ENCODE results near the gene ASS1.

The ASS1 gene

GRCh38 chr9:130521715-130522114 is 77.0 kb downstream of the ASS1 start:
- H3K9ac ChIP-seq (ENCODE audit: low read length): no peak overlapping the region

GRCh38 chr9:130522233-130522808 is 77.6 kb downstream of the ASS1 start:
- Histone ChIP-seq H3K4me1 (ENCODE audit: control insufficient read depth, low read depth, low read length) (peaks cover 13% of the 10 kb centered on the region), H3K27me3 (ENCODE audit: control insufficient read depth, insufficient read depth, low read length) (no peaks in the 10 kb centered on the region), H3K9ac (ENCODE audit: low read length) (no peak overlapping the region), H3K4me3 (ENCODE audit: low read length) (no peak overlapping the region), H3K36me3 (ENCODE audit: control insufficient read depth, low read depth, low read length) (no peaks in the 10 kb centered on the region), H3K9me3 (ENCODE audit: control insufficient read depth, low read depth, low read length) (no peaks in the 10 kb centered on the region), H3K27ac (ENCODE audit: low read length) (no peak overlapping the region)

More at GRCh38 chr9:130521715-130522114, 77.0 kb downstream of the ASS1 start:
- no peak overlapping the region for H3K27ac ChIP-seq (ENCODE audit: low read length)
- peaks cover 13% of the 10 kb centered on the region for H3K4me1 ChIP-seq (ENCODE audit: control insufficient read depth, low read depth, low read length)
- H3K4me3 ChIP-seq (ENCODE audit: low read length): no peak overlapping the region
- no peaks in the 10 kb centered on the region for H3K36me3 ChIP-seq (ENCODE audit: control insufficient read depth, low read depth, low read length)
- no peaks in the 10 kb centered on the region for H3K9me3 ChIP-seq (ENCODE audit: control insufficient read depth, low read depth, low read length)
- no peaks in the 10 kb centered on the region for H3K27me3 ChIP-seq (ENCODE audit: control insufficient read depth, insufficient read depth, low read length)

GRCh38 chr9:130523921-130524320 is 79.2 kb downstream of the ASS1 start:
- H3K9me3 ChIP-seq (ENCODE audit: control insufficient read depth, low read depth, low read length): no peaks in the 10 kb centered on the region
- H3K4me1 ChIP-seq (ENCODE audit: control insufficient read depth, low read depth, low read length): peaks cover 13% of the 10 kb centered on the region
- H3K9ac ChIP-seq (ENCODE audit: low read length): no peak overlapping the region
- H3K4me3 ChIP-seq (ENCODE audit: low read length): no peak overlapping the region
- H3K36me3 ChIP-seq (ENCODE audit: control insufficient read depth, low read depth, low read length): no peaks in the 10 kb centered on the region
- H3K27ac ChIP-seq (ENCODE audit: low read length): no peak overlapping the region
- no peaks in the 10 kb centered on the region for H3K27me3 ChIP-seq (ENCODE audit: control insufficient read depth, insufficient read depth, low read length)

GRCh38 chr9:130526193-130526853 is 81.6 kb downstream of the ASS1 start:
- Histone ChIP-seq H3K36me3 (ENCODE audit: control insufficient read depth, low read depth, low read length) (no peaks in the 10 kb centered on the region), H3K4me1 (ENCODE audit: control insufficient read depth, low read depth, low read length) (peaks cover 13% of the 10 kb centered on the region), H3K4me3 (ENCODE audit: low read length) (no peak overlapping the region), H3K9me3 (ENCODE audit: control insufficient read depth, low read depth, low read length) (no peaks in the 10 kb centered on the region), H3K27me3 (ENCODE audit: control insufficient read depth, insufficient read depth, low read length) (no peaks in the 10 kb centered on the region), H3K27ac (ENCODE audit: low read length) (no peak overlapping the region), H3K9ac (ENCODE audit: low read length) (no peak overlapping the region)

GRCh38 chr9:130526854-130527650 is 82.3 kb downstream of the ASS1 start:
- H3K9me3 ChIP-seq (ENCODE audit: control insufficient read depth, low read depth, low read length): no peaks in the 10 kb centered on the region
- no peak overlapping the region for H3K27ac ChIP-seq (ENCODE audit: low read length)
- peaks cover 9% of the 10 kb centered on the region for H3K4me1 ChIP-seq (ENCODE audit: control insufficient read depth, low read depth, low read length)
- H3K9ac ChIP-seq (ENCODE audit: low read length): no peak overlapping the region
- H3K36me3 ChIP-seq (ENCODE audit: control insufficient read depth, low read depth, low read length): no peaks in the 10 kb centered on the region
- H3K27me3 ChIP-seq (ENCODE audit: control insufficient read depth, insufficient read depth, low read length): no peaks in the 10 kb centered on the region
- H3K4me3 ChIP-seq (ENCODE audit: low read length): no peak overlapping the region

- Histone ChIP-seq H3K4me3 (ENCODE audit: low read length) (no peak overlapping the region), H3K4me1 (ENCODE audit: control insufficient read depth, low read depth, low read length) (peaks cover 6% of the 10 kb centered on the region), H3K9ac (ENCODE audit: low read length) (no peak overlapping the region), H3K9me3 (ENCODE audit: control insufficient read depth, low read depth, low read length) (no peaks in the 10 kb centered on the region), H3K27ac (ENCODE audit: low read length) (no peak overlapping the region), H3K36me3 (ENCODE audit: control insufficient read depth, low read depth, low read length) (no peaks in the 10 kb centered on the region), H3K27me3 (ENCODE audit: control insufficient read depth, insufficient read depth, low read length) (no peaks in the 10 kb centered on the region)
Measured at GRCh38 chr9:130527651-130528310, 83.0 kb downstream of the ASS1 start.

GRCh38 chr9:130528674-130529073 is 83.9 kb downstream of the ASS1 start:
- Histone ChIP-seq H3K9me3 (ENCODE audit: control insufficient read depth, low read depth, low read length) (no peaks in the 10 kb centered on the region), H3K9ac (ENCODE audit: low read length) (no peak overlapping the region), H3K27me3 (ENCODE audit: control insufficient read depth, insufficient read depth, low read length) (no peaks in the 10 kb centered on the region), H3K4me3 (ENCODE audit: low read length) (no peak overlapping the region), H3K4me1 (ENCODE audit: control insufficient read depth, low read depth, low read length) (peaks cover 6% of the 10 kb centered on the region), H3K27ac (ENCODE audit: low read length) (no peak overlapping the region), H3K36me3 (ENCODE audit: control insufficient read depth, low read depth, low read length) (no peaks in the 10 kb centered on the region)

GRCh38 chr9:130530938-130531337 is 86.2 kb downstream of the ASS1 start:
- H3K4me3 ChIP-seq (ENCODE audit: low read length): no peak overlapping the region
- H3K9me3 ChIP-seq (ENCODE audit: control insufficient read depth, low read depth, low read length): no peaks in the 10 kb centered on the region
- H3K27ac ChIP-seq (ENCODE audit: low read length): no peak overlapping the region
- H3K9ac ChIP-seq (ENCODE audit: low read length): no peak overlapping the region
- peaks cover 8% of the 10 kb centered on the region for H3K27me3 ChIP-seq (ENCODE audit: control insufficient read depth, insufficient read depth, low read length)
- H3K36me3 ChIP-seq (ENCODE audit: control insufficient read depth, low read depth, low read length): no peaks in the 10 kb centered on the region
- peaks cover 8% of the 10 kb centered on the region for H3K4me1 ChIP-seq (ENCODE audit: control insufficient read depth, low read depth, low read length)

GRCh38 chr9:130531670-130532069 is 86.9 kb downstream of the ASS1 start:
- H3K4me1 ChIP-seq (ENCODE audit: control insufficient read depth, low read depth, low read length): peaks cover 9% of the 10 kb centered on the region
- H3K9ac ChIP-seq (ENCODE audit: low read length): no peak overlapping the region
- no peaks in the 10 kb centered on the region for H3K36me3 ChIP-seq (ENCODE audit: control insufficient read depth, low read depth, low read length)
- H3K4me3 ChIP-seq (ENCODE audit: low read length): no peak overlapping the region
- no peak overlapping the region for H3K27ac ChIP-seq (ENCODE audit: low read length)
- peaks cover 16% of the 10 kb centered on the region for H3K27me3 ChIP-seq (ENCODE audit: control insufficient read depth, insufficient read depth, low read length)
- H3K9me3 ChIP-seq (ENCODE audit: control insufficient read depth, low read depth, low read length): no peaks in the 10 kb centered on the region

GRCh38 chr9:130532426-130533080 is 87.8 kb downstream of the ASS1 start:
- Histone ChIP-seq H3K4me3 (ENCODE audit: low read length) (no peak overlapping the region), H3K9ac (ENCODE audit: low read length) (no peak overlapping the region), H3K9me3 (ENCODE audit: control insufficient read depth, low read depth, low read length) (no peaks in the 10 kb centered on the region), H3K27ac (ENCODE audit: low read length) (no peak overlapping the region), H3K4me1 (ENCODE audit: control insufficient read depth, low read depth, low read length) (peaks cover 9% of the 10 kb centered on the region), H3K27me3 (ENCODE audit: control insufficient read depth, insufficient read depth, low read length) (peaks cover 24% of the 10 kb centered on the region), H3K36me3 (ENCODE audit: control insufficient read depth, low read depth, low read length) (no peaks in the 10 kb centered on the region)
